Ramos (cell line): ENCODE measurements around the gene SERPINA4.
"Not testable (repeated sequence)": the region's sequence is repeated elsewhere in the genome, so short reads cannot be mapped to it uniquely, and the experiment has no call there.

Source experiments
- in situ Hi-C: fragments of 300-500 bp; cut with MboI; formaldehyde crosslinking; loops from one replicate; pipeline ENCODE4 v1.14.3; 2022; ENCODE audit warnings: low sequenced_read_pairs; ENCODE audit not compliant: unreplicated experiment

SERPINA4 gene

DNA sequence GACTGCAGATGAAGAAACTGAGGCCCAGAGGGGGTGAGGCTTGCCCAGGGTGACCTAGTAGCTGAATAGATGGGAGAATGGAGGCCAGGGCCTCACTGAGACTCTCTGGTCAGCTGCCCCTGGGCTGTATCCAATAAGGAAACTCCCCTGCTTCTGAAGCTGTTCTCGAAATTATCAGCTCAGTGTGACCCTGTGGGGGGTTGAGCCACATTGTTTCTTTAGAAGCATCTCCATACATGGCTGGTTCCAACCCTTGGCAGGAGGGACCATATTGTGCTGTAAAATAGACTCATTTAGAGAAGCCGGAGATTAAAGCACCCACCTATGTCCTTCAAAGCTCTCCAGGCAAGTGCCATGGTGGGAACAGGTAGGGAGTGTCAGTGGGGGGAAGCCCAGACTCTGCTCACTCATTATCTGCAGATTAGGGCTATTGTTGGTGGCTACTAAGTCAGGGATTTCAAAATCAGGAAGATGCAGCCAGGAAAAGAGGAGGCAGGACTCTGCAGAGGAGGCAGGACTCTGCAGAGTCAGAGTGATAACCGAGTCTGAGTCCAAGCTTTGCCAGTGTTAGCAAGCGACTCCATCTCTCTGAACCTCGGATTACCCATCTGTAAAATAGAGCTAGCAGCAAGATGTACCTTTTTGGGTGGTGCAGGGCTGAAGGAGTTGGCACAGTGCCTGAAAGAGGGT is 23.5 kb downstream of the SERPINA4 start:
- in situ Hi-C loops = no loop called here

DNA sequence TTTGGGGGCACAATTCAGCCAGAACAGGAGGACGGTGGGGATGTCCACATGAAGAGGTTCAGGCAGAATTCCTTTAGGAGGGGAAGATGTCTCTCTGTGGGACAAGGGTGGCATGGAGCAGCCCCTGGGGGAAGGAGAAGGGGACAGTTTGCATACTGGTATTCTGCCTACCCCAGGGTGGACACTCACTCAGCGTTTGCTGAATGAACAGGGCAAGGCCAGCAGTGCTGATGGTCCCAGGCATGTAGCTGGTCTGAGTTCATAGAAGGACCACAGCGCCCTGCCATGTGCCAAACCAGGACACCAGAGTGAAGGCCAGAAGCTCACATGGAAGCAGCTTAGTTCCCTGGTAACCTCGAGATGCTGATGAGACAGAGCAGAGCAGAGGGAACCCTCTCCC is 25.4 kb downstream of the SERPINA4 start:
- in situ Hi-C loops = no loop called here

DNA sequence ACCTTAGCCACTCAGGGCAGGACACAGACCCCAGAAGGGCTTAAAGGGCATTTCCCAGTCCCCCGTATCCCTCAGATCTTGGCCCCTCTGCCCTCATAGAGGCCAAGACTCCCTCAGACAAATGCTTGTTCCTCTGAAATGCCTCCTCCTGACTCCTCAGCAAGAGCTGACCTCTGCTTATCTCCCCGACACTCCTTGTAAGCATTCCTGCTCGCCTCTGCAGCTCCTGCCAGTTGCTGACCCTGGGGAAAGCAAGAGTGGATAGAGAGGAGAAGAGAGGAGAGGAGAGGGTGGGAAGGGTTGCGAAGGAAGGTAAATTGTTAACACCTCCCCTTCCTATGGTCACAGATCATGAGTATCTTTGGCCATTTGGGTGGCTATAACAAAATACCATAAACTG is 27.1 kb downstream of the SERPINA4 start:
- in situ Hi-C loops = no loop called here

DNA sequence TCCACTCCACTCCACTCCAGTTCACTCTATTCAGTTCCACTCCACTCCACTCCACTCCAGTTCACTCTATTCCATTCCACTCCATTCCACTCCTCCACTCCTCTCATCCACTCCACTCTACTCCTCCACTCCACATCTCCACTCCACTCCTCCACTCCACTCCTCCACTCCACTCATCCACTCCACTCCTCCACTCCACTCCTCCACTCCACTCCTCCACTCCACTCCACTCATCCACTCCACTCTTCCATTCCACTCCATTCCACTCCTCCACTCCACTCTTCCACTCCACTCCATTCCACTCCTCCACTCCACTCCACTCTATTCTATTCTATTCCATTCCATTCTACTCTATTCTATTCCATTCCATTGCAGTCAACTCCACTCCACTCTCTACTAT is 29.8 kb downstream of the SERPINA4 start:
- in situ Hi-C loops = no loop called here

DNA sequence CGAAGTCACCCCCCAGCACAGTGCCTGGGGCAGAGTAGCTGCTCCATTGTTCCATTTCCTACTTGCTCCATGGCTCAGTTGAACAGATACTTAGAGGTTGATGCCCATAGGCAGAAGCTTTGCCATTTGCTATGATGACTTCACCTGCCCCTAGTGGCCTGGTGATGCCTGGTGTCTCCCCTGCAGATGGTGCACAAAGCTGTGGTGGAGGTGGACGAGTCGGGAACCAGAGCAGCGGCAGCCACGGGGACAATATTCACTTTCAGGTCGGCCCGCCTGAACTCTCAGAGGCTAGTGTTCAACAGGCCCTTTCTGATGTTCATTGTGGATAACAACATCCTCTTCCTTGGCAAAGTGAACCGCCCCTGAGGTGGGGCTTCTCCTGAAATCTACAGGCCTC is 30.6 kb downstream of the SERPINA4 start:
- in situ Hi-C loops = no loop called here

DNA sequence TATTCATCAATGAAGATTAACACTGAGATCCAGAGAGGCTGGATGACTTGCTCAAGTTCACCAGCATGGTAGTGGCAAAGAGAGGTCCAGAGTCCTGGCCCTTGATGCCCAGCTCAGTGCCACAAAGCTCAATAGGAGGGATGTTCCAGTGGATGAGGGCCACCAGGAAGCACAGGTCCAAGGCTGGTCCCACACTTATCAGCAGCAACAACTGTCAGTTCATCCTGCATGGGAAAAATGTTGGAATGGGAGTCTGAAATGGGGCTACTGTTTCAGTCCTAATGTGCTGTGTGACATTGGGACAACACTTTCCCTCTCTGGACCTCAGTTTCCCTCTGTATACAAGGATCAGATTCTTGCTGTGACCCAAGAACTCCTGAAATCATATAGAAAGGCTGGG is 31.2 kb downstream of the SERPINA4 start:
- in situ Hi-C loops = no loop called here

DNA sequence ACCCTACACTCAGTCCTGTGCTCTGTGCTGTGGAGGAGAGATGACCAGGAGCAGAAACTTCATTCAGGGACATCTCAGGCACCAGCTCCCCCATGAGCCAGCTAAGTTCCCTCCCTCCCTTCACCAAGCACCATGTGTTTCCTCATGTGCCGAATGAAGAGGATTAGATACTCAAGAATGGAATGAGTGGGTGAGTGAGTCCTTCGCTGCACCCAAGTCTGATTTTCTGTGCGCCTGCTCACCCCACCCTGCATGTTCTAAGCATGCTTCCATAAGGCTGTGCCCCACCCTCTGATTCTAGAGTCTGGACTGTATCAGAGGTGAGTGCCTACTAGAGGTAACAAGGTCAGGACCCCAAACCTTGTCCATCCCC is 32.1 kb downstream of the SERPINA4 start:
- in situ Hi-C loops = no loop called here

DNA sequence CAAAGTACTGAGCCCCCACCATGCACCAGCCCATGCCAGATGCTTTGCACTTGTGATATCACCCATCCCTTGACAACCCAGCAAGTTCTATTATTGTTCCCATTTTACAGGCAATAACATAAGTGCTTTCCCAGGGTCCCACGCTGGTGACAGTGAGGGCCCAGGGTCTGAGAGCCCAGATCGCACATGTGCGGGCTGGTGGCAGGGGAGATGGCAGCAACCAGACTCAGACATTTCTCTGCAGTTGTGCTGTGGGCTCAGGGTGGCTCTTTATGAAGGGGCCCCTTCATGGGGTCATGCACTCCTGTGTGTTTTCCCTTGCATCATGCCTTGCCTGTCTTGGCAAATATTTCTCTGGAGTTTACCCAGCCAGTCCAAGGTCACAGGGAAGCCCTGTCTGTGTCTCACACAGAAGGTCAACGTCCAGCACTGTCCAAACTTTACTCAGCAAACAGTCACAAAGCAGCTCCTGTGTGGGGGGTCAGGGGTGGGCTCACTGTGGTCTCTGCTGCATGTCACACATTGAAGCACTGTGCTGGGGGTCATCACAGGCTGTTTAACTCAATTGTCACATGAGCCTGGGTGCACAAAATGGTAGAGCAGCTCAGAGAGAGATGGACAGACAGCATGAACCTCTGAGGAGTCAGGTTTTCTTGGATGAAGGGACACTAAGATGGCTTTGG is 32.6 kb downstream of the SERPINA4 start:
- in situ Hi-C loops = no loop called here

DNA sequence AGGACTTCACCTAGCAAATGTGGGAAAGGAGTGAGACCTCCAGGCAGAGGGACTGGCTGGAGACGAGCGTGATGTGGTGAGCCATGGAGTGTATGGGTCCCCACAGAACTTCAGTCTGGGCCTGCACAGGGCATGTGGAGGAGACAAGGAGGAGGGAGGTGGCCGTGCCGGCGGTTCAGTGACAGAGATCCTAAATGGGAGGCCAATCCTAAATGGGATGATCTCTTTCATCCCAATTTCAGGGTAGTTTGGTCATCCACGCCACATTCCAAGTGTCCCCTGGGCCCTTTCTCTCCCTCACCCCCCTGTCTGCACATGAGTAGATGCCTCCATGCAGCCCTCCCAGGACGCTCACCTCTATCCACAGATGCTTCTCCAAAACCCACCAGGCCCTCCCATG is 33.2 kb downstream of the SERPINA4 start:
- in situ Hi-C loops = no loop called here

DNA sequence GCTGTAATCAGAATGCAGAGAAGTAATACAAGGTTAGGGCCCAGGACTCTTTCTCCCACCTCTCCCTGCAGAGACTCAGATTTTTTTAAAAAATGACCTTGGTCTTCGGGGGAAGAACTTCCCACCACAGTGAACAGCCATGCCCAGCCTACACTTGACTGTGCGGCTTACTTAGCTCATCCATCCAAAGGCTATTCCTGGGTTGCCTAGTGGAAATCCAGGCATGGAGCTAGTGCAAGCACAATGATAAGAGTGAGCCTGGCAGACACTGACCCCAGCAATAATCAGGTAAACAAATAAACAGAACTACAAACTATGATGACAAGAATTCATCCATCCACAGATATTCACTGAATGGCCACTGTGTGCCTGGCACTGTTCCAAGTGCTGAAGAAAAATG is 34.7 kb downstream of the SERPINA4 start:
- in situ Hi-C loops = no loop called here

DNA sequence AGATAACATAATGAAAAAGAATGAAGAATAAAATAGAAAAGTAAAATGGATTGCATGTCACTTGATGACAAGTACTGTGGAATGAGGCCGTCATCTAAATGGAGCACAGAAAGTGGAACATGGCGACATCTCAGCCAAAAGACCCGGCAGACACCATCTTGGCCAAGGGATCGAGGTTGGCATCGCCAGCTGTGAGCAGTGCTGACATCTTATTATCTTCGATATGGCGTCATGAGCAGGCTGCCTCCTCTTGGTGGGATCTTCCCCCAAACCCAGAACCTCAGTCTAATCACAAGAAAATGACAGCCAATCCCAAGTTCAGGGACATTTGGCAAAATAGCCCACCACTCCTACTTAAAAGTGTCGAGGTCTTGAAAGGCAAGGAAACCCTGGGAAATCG is 35.1 kb downstream of the SERPINA4 start:
- in situ Hi-C loops = no loop called here

DNA sequence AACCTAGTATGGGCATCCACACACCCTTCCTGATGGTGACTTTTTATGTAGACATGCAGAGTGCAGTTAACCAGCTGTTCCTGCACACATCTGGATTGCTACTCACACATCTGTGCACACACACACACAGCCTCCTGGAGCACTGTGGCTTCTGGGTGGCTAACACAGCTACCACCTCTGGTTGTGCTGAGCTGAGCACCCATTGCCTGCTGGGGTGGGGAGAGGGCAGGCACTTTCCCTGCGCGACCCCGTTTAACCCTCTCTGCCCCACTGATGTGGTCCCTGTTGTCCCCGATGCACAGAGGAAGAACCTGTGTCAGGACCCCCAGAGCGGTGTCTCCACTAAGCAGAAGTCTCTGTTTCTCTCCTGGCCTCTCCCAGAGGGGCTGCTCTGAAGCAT is 36.5 kb downstream of the SERPINA4 start:
- in situ Hi-C loops = no loop called here

DNA sequence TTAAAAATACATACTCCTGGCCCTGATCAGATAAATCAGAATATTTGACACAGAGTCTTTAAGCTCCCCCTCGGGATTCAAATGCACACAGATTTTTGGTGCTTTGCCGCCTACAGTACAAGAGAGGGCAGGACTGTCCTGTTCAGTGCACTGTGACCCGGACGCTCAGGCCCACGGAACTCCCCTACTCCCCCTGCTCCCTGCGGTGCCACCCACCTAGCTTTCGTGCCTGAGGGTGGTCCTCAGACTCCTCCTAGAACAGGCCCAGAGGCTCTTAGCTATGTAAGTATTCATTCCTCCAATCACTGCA is 37.2 kb downstream of the SERPINA4 start:
- in situ Hi-C loops = no loop called here

DNA sequence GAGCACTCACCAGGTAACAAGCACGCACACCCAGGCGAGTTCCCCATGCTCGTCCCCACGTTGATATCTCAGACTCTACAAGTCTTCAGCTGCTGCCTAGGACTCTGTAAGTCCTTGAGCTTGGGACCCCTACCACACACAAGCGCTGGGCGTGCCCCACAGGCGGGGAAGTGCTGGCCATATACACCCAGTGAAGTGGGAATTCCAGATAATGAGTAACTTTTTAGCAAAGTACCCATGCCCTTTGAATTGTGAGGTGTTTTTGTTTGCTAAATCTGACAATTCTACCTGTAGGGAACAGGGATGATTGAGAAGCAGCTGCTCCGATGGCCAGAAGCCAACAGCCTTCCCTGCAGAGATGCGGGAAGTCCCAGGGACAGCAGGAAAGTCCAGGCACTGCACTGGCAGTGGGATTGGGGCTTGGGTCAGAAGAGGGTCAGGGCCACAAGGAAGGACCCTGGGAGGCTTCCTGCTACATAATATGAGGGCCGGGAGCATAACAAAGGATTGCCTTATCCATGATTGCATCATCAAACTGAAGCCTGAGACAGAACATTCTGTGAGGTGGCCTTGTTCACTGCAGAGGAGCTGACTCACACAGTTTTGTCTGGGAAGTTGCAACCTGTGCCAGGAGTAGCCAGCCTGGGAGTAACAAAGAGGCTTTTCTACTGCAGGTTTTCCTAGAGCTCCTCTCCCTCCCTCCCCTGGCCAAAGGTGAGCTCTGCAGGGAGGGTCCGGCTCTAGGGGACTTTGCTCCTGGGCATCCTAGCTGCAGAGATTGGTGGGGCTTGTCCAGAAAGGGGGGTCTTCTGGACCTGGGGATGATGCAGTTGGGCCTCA is 37.8 kb downstream of the SERPINA4 start:
- in situ Hi-C loops = no loop called here

DNA sequence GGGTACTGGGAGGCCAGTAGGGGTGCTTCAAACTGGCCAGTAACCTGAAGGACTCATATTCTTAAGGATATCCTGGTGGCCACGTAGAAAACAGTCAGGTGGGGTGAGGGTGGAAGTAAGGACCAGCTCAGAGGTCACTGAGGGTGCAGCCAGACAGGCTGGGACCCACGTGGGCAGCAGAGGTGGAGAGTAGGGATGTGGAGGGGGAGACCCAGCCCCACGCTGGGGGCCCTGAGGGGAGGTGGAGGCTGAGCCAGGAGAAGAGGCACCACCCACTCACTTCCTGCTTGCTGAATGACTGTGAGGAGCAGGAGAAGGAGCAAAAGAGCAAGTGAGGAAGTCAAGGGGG is 38.4 kb downstream of the SERPINA4 start:
- in situ Hi-C loops = no loop called here

DNA sequence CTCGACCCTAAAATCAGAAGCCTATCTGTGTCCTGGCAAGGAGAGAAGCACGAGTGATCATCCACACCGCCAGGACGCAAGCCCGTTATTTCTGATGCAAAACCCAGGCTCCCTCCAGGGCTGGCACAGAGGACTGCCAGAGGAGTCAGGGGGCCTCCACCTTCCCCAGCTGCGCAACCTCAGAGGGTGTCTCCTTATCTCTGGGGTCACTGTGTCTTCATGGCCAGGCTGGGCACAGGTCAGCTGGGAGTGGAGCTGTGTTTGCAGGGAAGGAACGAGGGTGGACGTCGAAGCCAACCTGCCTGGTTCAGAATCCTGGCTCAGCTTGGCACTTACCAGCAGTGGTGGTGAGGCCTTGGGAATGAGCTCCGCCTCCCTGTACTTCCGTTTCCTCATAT is 38.9 kb downstream of the SERPINA4 start:
- in situ Hi-C loops = no loop called here

DNA sequence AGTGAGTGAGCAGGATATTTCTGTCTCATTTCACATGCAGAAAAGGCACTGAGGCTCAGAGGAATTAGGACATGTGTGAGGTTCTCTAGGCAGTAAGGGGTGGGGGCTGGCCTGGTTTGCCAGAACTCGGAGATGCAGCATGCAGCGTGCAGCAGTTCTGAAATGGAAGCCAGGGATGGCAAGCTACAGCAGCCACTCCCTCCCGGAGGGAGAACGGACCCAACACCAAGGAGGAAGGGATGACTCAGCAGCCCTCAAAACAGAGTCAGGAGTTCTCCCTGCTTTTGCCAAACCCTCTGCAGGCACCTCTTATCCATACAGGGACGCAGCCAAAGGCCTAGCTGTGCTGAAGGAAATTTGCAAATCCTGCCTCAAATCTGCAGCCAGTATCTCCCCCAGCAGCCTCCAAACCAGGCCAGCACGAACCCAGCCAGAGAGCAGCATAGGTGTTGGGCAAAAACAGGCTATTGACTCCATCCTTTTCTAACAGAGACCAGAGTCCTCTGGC is 40.7 kb downstream of the SERPINA4 start:
- in situ Hi-C loops = no loop called here

DNA sequence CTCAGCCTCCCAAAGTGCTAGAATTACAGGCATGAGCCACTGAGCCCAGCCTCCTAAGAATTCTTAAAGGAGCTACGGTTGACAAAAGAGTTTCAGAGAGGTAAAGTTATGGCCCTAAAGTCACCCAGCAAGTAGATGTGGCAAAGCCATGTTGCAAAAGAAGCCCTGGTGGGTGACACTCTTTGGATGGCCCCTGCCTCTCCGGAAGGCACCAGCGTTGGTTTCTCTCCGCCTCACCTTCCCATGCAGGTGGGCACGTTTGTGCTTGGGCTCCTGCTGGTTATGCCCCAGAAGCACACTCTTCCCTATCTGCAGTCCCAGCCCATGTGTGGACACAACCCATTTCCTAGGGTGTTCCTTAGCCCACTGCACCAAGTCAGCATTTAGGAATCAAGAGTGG is 41.5 kb downstream of the SERPINA4 start:
- in situ Hi-C loops = no loop called here

DNA sequence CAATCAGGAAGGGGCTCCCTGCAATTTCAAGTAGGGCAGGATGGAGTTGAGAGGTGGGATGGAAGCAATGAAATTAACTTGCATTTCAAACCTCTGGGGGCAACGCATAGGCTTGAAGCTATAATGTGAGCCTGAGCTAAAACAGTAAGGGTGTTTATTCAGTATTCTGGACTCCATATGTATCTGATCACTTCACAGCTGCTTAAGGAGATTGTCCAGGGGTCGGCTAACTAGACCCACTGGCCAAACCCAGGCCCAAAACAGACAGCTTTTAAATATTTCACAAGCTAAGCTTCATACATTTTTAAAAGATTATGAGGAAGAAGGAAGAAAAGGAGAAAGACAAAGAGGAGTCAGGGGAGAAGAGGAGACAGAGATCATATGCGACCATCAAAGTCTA is 44.1 kb downstream of the SERPINA4 start:
- in situ Hi-C loops = no loop called here

DNA sequence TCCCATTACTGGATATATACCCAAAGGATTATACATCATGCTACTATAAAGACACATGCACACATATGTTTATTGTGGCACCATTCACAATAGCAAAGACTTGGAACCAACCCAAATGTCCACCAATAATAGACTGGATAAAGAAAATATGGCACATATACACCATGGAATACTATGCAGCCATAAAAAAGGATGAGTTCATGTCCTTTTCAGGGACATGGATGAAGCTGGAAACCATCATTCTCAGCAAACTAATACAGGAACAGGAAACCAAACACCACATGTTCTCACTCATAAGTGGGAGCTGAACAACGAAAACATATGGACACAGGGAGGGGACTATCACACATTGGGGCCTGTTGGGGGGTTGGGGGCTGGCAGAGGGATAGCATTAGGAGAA is 47.7 kb downstream of the SERPINA4 start:
- in situ Hi-C loops = not testable (repeated sequence)

DNA sequence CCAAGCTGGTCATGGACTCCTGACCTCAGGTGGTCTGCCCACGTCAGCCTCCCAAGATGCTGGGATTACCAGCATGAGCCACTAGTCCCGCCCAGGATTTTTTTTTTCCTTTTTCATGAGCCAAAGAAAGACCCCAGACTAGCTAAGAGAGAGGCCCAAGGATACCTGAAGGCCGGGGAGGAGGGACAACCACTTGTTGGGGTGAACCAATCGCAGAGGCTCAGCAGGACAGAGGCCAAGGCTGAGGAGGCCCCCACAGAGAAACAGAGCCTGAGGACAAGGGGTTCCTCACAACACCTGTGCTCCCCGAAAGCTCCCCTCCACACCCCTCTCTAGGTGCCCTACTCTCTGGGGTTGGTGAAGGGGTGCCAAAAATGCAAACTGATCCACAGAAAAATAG is 49.9 kb downstream of the SERPINA4 start:
- in situ Hi-C loops = no loop called here
